ENCODE results near the gene RAB11FIP4. TPM values are rescaled to one million over a fixed set of nuclear protein-coding genes. Genes with fewer than 3 reads are reported as not detected.

The RAB11FIP4 gene
- total RNA-seq, 1 donor from 2014 or later, result 0.99 TPM

DNA sequence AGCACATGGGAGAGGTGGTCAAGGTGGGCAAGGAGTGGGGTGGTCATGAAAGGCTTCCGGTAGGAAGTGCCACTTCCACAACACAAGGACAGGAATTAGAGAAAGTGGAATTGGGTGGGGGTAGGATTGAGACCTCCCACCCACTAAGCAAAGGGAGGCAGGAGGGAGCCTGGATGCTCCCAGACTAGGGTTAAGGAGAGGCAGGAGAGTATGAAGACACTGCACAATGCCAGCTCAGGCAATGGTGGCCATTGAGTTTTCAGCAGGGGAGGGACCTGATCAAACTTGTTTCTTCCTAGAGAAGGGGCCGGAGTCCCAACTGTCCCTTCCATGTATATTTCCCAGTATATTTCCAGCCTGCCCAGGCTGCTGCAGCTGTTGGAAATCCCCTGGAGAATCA, 3.1 kb upstream of the RAB11FIP4 start:
- Mint-ChIP-seq H3K4me1 (ENCODE audit: unreplicated experiment) (peaks cover 1% of the 10 kb centered on the region), H3K27me3 (ENCODE audit: unreplicated experiment) (peaks cover 17% of the 10 kb centered on the region), H3K36me3 (ENCODE audit: unreplicated experiment) (peaks cover under 1% of the 10 kb centered on the region), H3K9me3 (ENCODE audit: unreplicated experiment) (no peaks in the 10 kb centered on the region), H3K27ac (ENCODE audit: unreplicated experiment) (no peak overlapping the region), H3K4me3 (ENCODE audit: unreplicated experiment) (no peak overlapping the region)
- TF ChIP-seq, protein P1, sequence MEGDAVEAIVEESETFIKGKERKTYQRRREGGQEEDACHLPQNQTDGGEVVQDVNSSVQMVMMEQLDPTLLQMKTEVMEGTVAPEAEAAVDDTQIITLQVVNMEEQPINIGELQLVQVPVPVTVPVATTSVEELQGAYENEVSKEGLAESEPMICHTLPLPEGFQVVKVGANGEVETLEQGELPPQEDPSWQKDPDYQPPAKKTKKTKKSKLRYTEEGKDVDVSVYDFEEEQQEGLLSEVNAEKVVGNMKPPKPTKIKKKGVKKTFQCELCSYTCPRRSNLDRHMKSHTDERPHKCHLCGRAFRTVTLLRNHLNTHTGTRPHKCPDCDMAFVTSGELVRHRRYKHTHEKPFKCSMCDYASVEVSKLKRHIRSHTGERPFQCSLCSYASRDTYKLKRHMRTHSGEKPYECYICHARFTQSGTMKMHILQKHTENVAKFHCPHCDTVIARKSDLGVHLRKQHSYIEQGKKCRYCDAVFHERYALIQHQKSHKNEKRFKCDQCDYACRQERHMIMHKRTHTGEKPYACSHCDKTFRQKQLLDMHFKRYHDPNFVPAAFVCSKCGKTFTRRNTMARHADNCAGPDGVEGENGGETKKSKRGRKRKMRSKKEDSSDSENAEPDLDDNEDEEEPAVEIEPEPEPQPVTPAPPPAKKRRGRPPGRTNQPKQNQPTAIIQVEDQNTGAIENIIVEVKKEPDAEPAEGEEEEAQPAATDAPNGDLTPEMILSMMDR (IDR thresholded peaks at IDR 0.05), result no peak
- peak; percentile 60 for DNase-seq (ENCODE audit: extremely low spot score, unreplicated experiment)

DNA sequence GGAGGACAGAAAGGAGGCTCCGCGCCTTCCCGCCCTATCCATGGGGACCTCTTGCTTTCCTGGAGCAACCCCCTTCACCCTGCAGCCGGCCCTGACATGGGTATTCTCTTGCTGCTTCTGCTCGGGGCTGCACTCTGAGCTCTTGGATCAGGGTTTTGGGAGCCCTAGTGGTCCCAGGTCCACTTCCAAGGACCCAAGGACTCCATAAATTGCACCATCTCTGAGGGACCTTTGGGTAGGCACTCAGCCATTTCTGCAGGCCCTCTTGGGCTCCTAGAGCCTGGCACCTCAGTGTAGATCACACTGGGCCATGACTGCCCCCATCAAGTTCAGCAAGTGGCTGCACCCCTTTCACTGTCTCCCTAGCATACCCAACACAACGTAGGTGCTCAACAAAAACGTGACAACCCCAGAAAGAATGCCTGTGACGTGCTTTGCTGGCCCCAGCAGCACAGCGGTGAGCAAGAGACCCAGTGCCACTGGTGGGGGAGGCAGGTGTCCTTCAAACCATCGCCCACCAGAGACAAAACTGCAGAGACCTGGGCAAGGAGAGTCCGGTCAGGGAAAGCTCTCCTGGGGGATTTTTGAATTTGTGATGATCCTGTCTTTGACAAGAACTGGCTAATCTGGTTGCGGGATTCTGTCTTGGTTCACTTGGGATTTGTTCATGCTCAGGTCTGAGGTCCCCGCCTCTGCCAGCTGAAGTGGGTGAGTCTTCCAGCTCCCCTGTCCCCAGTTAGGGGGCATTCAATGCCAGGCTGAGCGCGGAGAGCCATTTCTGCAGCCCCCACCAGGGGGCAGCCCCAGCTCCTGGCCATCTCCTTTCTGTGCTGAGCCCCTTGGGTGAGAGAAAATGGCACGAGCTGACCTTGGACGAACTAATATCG, 2.5 kb upstream of the RAB11FIP4 start:
- Mint-ChIP-seq H3K4me1 (ENCODE audit: unreplicated experiment) (peaks cover 1% of the 10 kb centered on the region), H3K27ac (ENCODE audit: unreplicated experiment) (no peak overlapping the region), H3K9me3 (ENCODE audit: unreplicated experiment) (no peaks in the 10 kb centered on the region), H3K27me3 (ENCODE audit: unreplicated experiment) (peaks cover 22% of the 10 kb centered on the region), H3K36me3 (ENCODE audit: unreplicated experiment) (no peaks in the 10 kb centered on the region), H3K4me3 (ENCODE audit: unreplicated experiment) (no peak overlapping the region)
- TF ChIP-seq, protein P1 (IDR thresholded peaks at IDR 0.05), result peak; percentile 73
- peak; percentile 83 for DNase-seq (ENCODE audit: extremely low spot score, unreplicated experiment)

DNA sequence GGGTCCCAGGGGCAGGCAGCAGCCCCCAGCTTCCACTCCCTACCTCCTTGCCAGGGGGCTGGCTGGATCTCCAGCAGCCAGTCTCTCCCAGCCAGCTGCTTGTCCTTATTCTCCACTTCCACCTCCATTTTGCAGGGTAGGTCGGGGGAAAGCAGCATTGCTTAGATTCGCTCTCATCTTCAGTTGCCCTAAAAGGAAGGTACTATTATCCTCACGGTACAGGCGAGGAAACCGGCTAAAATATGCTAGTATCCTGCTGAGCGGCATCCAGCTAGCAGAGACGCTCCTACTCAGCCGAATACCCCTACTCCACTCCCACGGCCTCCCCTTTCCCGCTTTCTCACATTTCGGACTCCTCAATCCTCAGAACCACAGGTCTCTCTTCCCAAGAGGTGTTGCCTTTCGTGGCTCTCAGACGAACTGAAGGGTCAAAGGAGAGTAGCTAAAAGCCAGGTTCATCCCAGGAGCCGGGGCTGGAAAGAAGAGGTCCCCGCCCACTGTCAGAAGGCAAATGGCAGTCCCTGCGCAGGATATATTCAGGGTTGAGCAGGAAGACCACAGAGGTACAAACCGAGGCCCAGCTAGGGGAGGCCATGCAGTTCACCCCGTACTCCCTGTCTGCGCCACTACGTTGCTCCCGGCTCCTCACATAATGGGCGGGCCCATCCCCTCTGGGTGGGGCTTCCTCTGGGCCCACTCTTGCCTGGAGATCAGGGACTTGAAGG, 1.7 kb upstream of the RAB11FIP4 start:
- H3K4me3 Mint-ChIP-seq (ENCODE audit: unreplicated experiment), result peak overlapping the region; percentile 67
- DNase-seq (ENCODE audit: extremely low spot score, unreplicated experiment), result peak; percentile 73
- H3K27me3 Mint-ChIP-seq (ENCODE audit: unreplicated experiment), result peaks cover 26% of the 10 kb centered on the region
- peaks cover 1% of the 10 kb centered on the region for H3K4me1 Mint-ChIP-seq (ENCODE audit: unreplicated experiment)
- TF ChIP-seq, protein P1 (IDR thresholded peaks at IDR 0.05), result no peak
- no peaks in the 10 kb centered on the region for H3K9me3 Mint-ChIP-seq (ENCODE audit: unreplicated experiment)
- no peak overlapping the region for H3K27ac Mint-ChIP-seq (ENCODE audit: unreplicated experiment)
- no peaks in the 10 kb centered on the region for H3K36me3 Mint-ChIP-seq (ENCODE audit: unreplicated experiment)

DNA sequence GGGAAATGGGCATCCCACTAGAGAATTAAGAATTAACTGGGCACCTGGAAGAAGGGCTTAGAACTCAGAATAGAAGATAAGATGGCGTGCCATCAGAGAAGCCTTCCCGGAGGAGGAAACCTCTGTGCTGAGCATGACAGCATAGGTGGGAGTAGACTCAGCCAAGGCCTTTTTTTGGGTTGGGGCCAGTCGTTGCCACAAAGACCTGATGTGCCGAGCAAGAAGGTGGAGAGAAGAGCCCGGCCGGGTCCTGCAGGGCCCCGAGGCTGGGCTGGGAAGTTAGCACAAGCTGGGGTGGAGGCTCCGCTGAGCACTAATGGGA, 1.1 kb upstream of the RAB11FIP4 start:
- no peak overlapping the region for H3K27ac Mint-ChIP-seq (ENCODE audit: unreplicated experiment)
- TF ChIP-seq, protein P1 (IDR thresholded peaks at IDR 0.05), result no peak
- no peaks in the 10 kb centered on the region for H3K9me3 Mint-ChIP-seq (ENCODE audit: unreplicated experiment)
- peaks cover 26% of the 10 kb centered on the region for H3K27me3 Mint-ChIP-seq (ENCODE audit: unreplicated experiment)
- DNase-seq (ENCODE audit: extremely low spot score, unreplicated experiment), result peak; percentile 79
- peaks cover 1% of the 10 kb centered on the region for H3K4me1 Mint-ChIP-seq (ENCODE audit: unreplicated experiment)
- peak overlapping the region; percentile 67 for H3K4me3 Mint-ChIP-seq (ENCODE audit: unreplicated experiment)
- no peaks in the 10 kb centered on the region for H3K36me3 Mint-ChIP-seq (ENCODE audit: unreplicated experiment)

Measured in osteocyte (in vitro differentiated cells).